ENCODE measurements around the gene UQCR11.

- TF ChIP-seq POLR2A (IDR thresholded peaks at IDR 0.05), result no peak
- TF ChIP-seq, protein P1, sequence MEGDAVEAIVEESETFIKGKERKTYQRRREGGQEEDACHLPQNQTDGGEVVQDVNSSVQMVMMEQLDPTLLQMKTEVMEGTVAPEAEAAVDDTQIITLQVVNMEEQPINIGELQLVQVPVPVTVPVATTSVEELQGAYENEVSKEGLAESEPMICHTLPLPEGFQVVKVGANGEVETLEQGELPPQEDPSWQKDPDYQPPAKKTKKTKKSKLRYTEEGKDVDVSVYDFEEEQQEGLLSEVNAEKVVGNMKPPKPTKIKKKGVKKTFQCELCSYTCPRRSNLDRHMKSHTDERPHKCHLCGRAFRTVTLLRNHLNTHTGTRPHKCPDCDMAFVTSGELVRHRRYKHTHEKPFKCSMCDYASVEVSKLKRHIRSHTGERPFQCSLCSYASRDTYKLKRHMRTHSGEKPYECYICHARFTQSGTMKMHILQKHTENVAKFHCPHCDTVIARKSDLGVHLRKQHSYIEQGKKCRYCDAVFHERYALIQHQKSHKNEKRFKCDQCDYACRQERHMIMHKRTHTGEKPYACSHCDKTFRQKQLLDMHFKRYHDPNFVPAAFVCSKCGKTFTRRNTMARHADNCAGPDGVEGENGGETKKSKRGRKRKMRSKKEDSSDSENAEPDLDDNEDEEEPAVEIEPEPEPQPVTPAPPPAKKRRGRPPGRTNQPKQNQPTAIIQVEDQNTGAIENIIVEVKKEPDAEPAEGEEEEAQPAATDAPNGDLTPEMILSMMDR (IDR thresholded peaks at IDR 0.05), result no peak
Observed at GRCh38 chr19:1609103-1609396, 3.8 kb upstream of the UQCR11 start.

Measured in gastroesophageal sphincter (tissue), 3 donors.